ENCODE results near the gene SUGCT. TPM values are rescaled to one million over a fixed set of nuclear protein-coding genes. Genes with fewer than 3 reads are reported as not detected.

Gene SUGCT
- polyA plus RNA-seq, 1 of the 3 experiments (the other 2 are of a cell fraction): 53.7 TPM

- H3K4me2 ChIP-seq: no peak overlapping the region
- H3K27ac ChIP-seq (ENCODE audit: low read depth in 2 of 2, low read length in 1 of 2): peak overlapping the region in 1 of 2 experiments; percentile 95; a peak in 1 of 4 replicates
- H2AFZ ChIP-seq (ENCODE audit: low read depth): no peak overlapping the region
- no peak for DNase-seq
- H4K20me1 ChIP-seq (ENCODE audit: insufficient read depth): no peaks in the 10 kb centered on the region
- H3K36me3 ChIP-seq (replicated peaks in 1 of 2; ENCODE audit: control insufficient read depth in 1 of 2, insufficient read depth in 2 of 2, low read length in 1 of 2): peaks cover 47 to 99% of the 10 kb centered on the region in 2 experiments
- H3K27me3 ChIP-seq (ENCODE audit: insufficient read depth): no peaks in the 10 kb centered on the region
- ChIA-PET POLR2A (no interaction called here), CTCF (interaction anchor here (0.5 to 3.6 kb wide), 3 partner anchors 19 to 1202 kb away, joined by 3 to 15 read pairs (median 4); no protein-coding TSS in a partner anchor)
- peaks cover 42% of the 10 kb centered on the region for H3K79me2 ChIP-seq (ENCODE audit: insufficient read depth)
- peaks cover 0 to 2% of the 10 kb centered on the region in 2 experiments; a peak in 2 of 4 replicates for H3K4me1 ChIP-seq (ENCODE audit: control insufficient read depth in 1 of 2, insufficient read depth in 2 of 2, low read depth in 1 of 2, low read length in 1 of 2)
- H3K9ac ChIP-seq: no peak overlapping the region
- no peak overlapping the region for H3K4me3 ChIP-seq (ENCODE audit: low read depth in 2 of 2, low read length in 1 of 2)
- H3F3A ChIP-seq (replicated peaks; ENCODE audit: insufficient read depth): peaks cover 68% of the 10 kb centered on the region
- H3K9me2 ChIP-seq: no peaks in the 10 kb centered on the region
- 95% methylated on average over 1 of the region's 1 CpG for WGBS (ENCODE audit: low lambda C conversion rate)
- TF ChIP-seq EZH2phosphoT487 (IDR thresholded peaks at IDR 0.05; ENCODE audit: borderline replicate concordance, low read depth): no peak
- TF ChIP-seq MEF2A (IDR thresholded peaks at IDR 0.05; ENCODE audit: borderline replicate concordance, low read depth): no peak
- TF ChIP-seq FOXJ3 (CRISPR knock-in tag; IDR thresholded peaks at IDR 0.05): no peak
- no peak for TF ChIP-seq MXI1 (IDR thresholded peaks at IDR 0.05; ENCODE audit: low read depth, low read length)
- no peak for TF ChIP-seq MAX (IDR thresholded peaks at IDR 0.05; ENCODE audit: low read depth)
- TF ChIP-seq FOXM1 (IDR thresholded peaks at IDR 0.05; ENCODE audit: low read depth): no peak
- TF ChIP-seq CTCF (IDR thresholded peaks at IDR 0.05): no peak
- TF ChIP-seq USF2 (IDR thresholded peaks at IDR 0.05; ENCODE audit: borderline replicate concordance, low read depth, low read length): no peak
- H3K9me3 ChIP-seq: peaks cover 32% of the 10 kb centered on the region
Measured at GRCh38 chr7:40502359-40502758, 367.6 kb downstream of the SUGCT start.

GRCh38 chr7:40506158-40506557 lies 371.4 kb downstream of the SUGCT start:
- H3F3A ChIP-seq (replicated peaks; ENCODE audit: insufficient read depth): peaks cover 55% of the 10 kb centered on the region
- peaks cover 54 to 96% of the 10 kb centered on the region in 2 experiments for H3K36me3 ChIP-seq (replicated peaks in 1 of 2; ENCODE audit: control insufficient read depth in 1 of 2, insufficient read depth in 2 of 2, low read length in 1 of 2)
- H3K4me2 ChIP-seq: no peak overlapping the region
- no peaks in the 10 kb centered on the region; a peak in 1 of 4 replicates for H3K4me1 ChIP-seq (ENCODE audit: control insufficient read depth in 1 of 2, insufficient read depth in 2 of 2, low read depth in 1 of 2, low read length in 1 of 2)
- H4K20me1 ChIP-seq (ENCODE audit: insufficient read depth): no peaks in the 10 kb centered on the region
- peaks cover 67% of the 10 kb centered on the region for H3K79me2 ChIP-seq (ENCODE audit: insufficient read depth)
- ChIA-PET CTCF (no interaction called here), POLR2A (no interaction called here)
- no peaks in the 10 kb centered on the region for H3K27me3 ChIP-seq (ENCODE audit: insufficient read depth)
- peaks cover 36% of the 10 kb centered on the region for H3K9me3 ChIP-seq
- H3K27ac ChIP-seq (ENCODE audit: low read depth in 2 of 2, low read length in 1 of 2): no peak overlapping the region
- WGBS (ENCODE audit: low lambda C conversion rate): 61% methylated on average over 3 of the region's 3 CpGs
- no peaks in the 10 kb centered on the region for H3K9me2 ChIP-seq
- H2AFZ ChIP-seq (ENCODE audit: low read depth): no peak overlapping the region
- TF ChIP-seq MXI1 (IDR thresholded peaks at IDR 0.05; ENCODE audit: low read depth, low read length): no peak
- no peak for TF ChIP-seq MEF2A (IDR thresholded peaks at IDR 0.05; ENCODE audit: borderline replicate concordance, low read depth)
- TF ChIP-seq JUND (IDR thresholded peaks at IDR 0.05): 0 out of 2 replicates have a peak, but pooled peaks have one; percentile 5
- no peak for TF ChIP-seq PBX3 (IDR thresholded peaks at IDR 0.05)
- H3K4me3 ChIP-seq (ENCODE audit: low read depth in 2 of 2, low read length in 1 of 2): no peak overlapping the region
- DNase-seq: peak; percentile 28
- no peak overlapping the region for H3K9ac ChIP-seq

Measured in SK-N-SH (cell line).